ENCODE data around the gene EDC4.

Gene EDC4

DNA sequence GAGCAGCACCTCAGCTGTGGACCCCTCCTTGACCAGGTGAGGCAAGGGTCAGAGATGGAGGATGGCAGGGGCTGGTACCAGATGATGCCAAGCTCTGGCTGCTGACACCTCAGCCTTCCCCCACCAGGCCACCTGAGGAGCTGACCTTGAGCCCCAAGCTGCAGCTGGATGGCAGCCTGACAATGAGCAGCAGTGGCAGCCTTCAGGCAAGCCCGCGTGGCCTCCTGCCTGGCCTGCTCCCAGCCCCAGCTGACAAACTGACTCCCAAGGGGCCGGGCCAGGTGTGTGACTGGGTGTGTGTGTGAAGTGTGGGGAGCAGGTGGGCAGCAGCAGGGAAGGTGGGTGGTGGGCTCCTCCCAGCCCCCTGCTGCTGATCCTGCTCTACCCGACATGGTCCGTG, 7.1 kb downstream of the EDC4 start:
- DNase-seq (ENCODE audit: low spot score), result no peak

DNA sequence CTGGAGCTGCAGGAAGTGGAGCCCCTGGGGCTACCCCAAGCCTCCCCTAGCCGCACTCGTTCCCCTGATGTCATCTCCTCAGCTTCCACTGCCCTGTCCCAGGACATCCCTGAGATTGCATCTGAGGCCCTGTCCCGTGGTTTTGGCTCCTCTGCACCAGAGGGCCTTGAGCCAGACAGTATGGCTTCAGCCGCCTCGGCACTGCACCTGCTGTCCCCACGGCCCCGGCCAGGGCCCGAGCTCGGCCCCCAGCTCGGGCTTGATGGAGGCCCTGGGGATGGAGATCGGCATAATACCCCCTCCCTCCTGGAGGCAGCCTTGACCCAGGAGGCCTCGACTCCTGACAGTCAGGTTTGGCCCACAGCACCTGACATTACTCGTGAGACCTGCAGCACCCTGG, 7.7 kb downstream of the EDC4 start:
- no peak for DNase-seq (ENCODE audit: low spot score)

DNA sequence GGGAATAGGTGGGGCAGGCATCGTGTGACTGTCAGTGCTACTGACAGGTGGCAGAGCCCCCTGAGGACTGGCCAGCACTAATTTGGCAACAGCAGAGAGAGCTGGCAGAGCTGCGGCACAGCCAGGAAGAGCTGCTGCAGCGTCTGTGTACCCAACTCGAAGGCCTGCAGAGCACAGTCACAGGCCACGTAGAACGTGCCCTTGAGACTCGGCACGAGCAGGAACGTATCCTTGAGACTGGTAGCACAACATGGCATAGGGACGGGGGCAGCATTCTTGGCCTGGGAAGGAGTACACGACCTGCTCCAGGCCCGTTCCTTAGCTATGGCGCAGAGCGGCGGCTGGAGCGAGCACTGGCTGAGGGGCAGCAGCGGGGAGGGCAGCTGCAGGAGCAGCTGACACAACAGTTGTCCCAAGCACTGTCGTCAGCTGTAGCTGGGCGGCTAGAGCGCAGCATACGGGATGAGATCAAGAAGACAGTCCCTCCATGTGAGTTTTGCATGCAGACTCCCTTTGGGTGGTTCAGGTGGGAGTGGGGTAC, 8.8 kb downstream of the EDC4 start:
- DNase-seq (ENCODE audit: low spot score), result no peak

GRCh38 chr16:67882374-67883145, 9.7 kb downstream of the EDC4 start:
- DNase-seq (ENCODE audit: low spot score), result no peak

- DNase-seq (ENCODE audit: low spot score), result no peak
These were observed 10.5 kb downstream of the EDC4 start for GRCh38 chr16:67883146-67883871.

GRCh38 chr16:67883872-67884261, 11.0 kb downstream of the EDC4 start:
- peak; percentile 77 for DNase-seq (ENCODE audit: low spot score)

DNA sequence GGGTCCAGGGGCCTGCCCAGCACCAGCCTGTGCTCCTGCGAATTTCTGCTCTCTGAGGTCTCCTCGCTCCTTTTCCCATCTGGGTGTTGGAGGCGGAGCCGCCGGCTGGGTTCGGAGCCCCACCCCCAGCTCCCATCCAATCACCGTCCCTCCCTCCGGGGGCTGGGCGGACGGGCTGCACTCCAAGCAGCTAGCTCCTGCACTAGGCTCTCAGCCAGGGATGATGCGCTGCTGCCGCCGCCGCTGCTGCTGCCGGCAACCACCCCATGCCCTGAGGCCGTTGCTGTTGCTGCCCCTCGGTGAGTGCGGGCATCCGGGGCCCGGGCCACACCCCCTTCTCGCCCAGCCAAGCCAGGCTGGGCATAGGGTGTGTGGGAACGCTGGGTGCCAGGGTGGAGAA, 11.8 kb downstream of the EDC4 start, which contains the start of gene NRN1L:
NRN1L (plus strand) TSS at position 202 of the 400 bp plus-strand sequence; CDS start at position 221, 19 bp downstream.
- DNase-seq (ENCODE audit: low spot score), result peak; percentile 94

GRCh38 chr16:67885545-67885944, 12.7 kb downstream of the EDC4 start:
- no peak for DNase-seq (ENCODE audit: low spot score)

- DNase-seq (ENCODE audit: low spot score), result no peak
These were observed 13.1 kb downstream of the EDC4 start for GRCh38 chr16:67885976-67886375.

GRCh38 chr16:67886387-67886786, 13.5 kb downstream of the EDC4 start:
- DNase-seq (ENCODE audit: low spot score), result no peak

- no peak for DNase-seq (ENCODE audit: low spot score)
These were observed 15.5 kb downstream of the EDC4 start for GRCh38 chr16:67888331-67888730.

DNA sequence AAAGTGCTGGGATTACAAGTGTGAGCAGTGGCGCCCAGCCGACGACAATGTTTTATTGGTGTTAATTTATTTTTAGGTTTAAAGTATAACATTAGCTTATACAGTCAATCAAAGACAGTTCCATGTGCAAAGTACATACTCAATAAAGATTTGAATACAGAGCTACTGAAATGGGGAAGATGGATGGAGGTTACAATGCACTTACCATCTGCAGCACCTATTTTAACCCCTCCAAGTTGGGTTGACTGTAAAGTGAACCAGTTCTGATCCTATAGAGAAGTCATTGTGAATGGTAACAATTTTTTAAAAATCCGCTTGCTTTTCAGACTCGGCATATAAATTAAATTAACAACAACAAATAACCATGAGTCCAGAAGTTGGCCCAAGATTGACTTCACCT, 19.5 kb downstream of the EDC4 start:
- DNase-seq (ENCODE audit: low spot score), result no peak

DNA sequence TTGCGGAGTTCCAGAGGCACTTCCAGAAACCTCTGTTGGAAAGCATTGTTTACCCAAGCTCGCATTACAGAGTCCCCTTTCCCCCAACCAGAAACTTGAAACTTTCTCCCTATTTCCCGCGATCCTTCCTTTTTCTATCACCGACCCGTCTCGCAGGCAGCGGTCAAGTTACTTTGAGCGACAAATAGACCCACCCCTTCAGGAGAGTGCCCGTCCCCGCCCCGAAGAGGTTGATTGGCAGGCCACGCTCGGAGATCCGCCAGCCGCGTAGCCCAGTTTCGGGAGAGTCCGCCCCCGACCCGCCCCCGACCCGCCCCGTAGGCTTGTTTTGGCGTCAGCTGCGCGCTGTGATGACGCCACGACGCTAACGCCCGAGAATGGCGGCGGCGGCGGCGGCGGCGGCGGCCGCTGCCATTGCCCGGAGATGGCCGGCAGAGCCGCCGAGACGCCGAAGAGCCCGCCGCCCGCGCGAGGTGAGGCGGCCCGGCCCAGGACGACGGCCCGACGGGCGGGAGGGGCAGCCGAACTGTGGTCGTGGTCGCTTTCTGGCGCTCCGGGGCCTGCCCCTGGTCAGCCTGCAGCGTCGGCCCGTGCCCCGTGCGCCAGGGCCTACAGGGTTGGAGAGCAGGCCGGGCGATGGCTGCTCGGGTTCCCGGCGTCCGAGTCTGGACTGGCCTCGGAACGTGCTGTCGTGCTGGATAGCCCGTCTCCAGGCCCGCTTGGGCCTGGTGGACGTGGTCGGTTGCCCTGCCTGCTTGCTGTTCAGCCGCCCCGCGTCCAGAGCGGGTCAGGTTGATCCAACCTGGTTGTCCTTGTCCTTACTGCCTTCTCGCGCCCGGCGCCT, 20.3 kb downstream of the EDC4 start, which contains the start of gene PSKH1:
PSKH1 (plus strand) TSS at position 356 of the 844 bp plus-strand sequence. CDS start 15,496 bp downstream, outside the sequence.
- peak; percentile 97 for DNase-seq (ENCODE audit: low spot score)

DNA sequence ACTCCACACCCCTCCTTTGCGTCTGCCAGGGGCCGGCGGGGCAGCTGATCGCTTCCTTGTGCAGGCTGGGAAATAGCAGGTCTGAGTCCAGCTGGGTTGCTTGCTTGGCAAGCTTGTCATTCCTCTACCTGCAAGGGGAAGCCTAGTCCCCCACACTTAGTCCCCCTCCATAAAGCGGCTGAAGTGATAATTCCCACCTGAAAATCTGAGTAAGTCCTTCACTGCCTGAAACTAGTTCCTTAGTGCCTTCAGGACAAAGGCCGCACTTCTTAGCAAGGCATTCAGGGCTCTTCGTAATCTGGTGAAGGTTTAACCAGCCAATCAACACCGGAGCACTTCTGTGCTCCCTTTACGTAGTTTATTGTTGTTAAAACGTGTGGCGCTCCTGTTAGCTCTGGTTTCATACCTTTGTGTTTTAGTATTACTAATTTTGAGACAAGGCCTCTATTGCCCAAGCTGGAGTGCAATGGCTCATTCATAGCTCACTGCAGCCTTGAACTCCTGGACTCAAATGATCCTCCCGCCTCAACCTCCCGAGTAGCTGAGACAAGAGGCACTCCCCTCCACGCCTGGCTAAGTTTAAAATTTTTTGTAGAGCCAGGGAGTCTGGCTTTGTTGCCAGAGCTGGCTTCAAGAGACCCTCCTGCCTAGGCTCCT, 21.0 kb downstream of the EDC4 start:
- no peak for DNase-seq (ENCODE audit: low spot score)

DNA sequence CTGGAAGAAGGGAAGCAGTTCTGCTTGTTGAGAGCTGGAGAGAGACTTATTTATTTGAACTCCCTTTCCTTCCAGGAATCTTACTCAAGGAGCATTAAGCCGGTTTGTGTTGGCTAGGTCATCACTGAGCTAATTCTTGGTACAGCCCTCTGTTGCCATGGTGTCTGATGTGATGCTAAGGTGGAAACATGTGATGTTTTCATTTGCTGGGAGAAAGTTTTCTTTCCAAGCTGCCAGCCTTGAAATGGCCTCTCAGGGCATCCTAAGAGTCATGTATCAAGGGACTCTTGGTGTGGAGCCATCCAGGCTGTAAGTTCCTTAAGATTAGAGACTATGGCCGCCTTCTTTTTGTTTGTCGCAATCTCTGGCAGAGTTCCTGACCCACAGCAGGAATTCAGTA, 24.4 kb downstream of the EDC4 start:
- no peak for DNase-seq (ENCODE audit: low spot score)

- DNase-seq (ENCODE audit: low spot score), result no peak
These were observed 28.9 kb downstream of the EDC4 start for GRCh38 chr16:67901734-67902133.

DNA sequence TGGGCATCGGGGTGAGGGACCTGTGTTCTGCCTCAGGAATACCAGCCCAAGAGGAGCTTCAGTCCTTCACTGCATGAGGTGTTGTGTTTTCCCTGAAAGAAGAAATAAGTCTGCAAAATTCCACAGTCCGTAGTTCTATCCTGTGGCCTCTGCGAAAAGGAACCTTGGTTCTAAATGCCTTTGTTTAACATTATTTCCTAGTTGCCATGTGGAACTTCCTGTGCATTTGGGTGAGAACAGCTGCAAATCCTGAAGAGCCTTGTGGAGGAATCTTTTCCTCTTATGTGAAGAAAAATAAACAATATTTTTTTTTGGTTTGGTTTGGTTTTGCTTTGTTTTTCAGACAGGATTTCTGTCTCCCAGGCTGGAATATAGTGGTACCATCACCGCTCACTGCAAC, 30.0 kb downstream of the EDC4 start:
- DNase-seq (ENCODE audit: low spot score), result no peak

GRCh38 chr16:67907397-67908180, 34.7 kb downstream of the EDC4 start:
- no peak for DNase-seq (ENCODE audit: low spot score)

- DNase-seq (ENCODE audit: low spot score), result no peak
These were observed 36.3 kb downstream of the EDC4 start for GRCh38 chr16:67909056-67909742.

GRCh38 chr16:67910158-67910557, 37.3 kb downstream of the EDC4 start:
- DNase-seq (ENCODE audit: low spot score), result no peak

Measured in ecto neural progenitor cell (in vitro differentiated cells).